ENCODE data around the gene AP2S1.

- TF ChIP-seq YY1 (IDR thresholded peaks at IDR 0.05; ENCODE audit: insufficient read depth, insufficient read length) = no peak
- TF ChIP-seq SUZ12 (IDR thresholded peaks at IDR 0.05; ENCODE audit: extremely low read depth, insufficient read depth, insufficient read length) = no peak
Observed at GRCh38 chr19:46890423-46891170, 40.0 kb upstream of the AP2S1 start.
